Measurements from ENCODE around the gene SULF2. TPM values are rescaled to one million over a fixed set of nuclear protein-coding genes. Genes with fewer than 3 reads are reported as not detected.

The SULF2 gene
- total and polyA plus RNA-seq, 2 of the 13 experiments (the other 11 are each of a cell fraction or from before 2014, with no cell fraction given), result 7.2 to 50.9 TPM

- Histone ChIP-seq H2AFZ (ENCODE audit: low read length) (no peak overlapping the region), H3K36me3 (replicated peaks in 1 of 2; ENCODE audit: control insufficient read depth in 1 of 2, insufficient read depth in 2 of 2, low read length in 2 of 2) (no peaks in the 10 kb centered on the region), H3K4me2 (ENCODE audit: low read depth, low read length) (no peak overlapping the region), H3K27me3 (ENCODE audit: control insufficient read depth in 1 of 2, insufficient read depth in 2 of 2, low read length in 2 of 2) (no peaks in the 10 kb centered on the region), H3K4me1 (ENCODE audit: insufficient read depth, low read length) (no peaks in the 10 kb centered on the region), H3K79me2 (ENCODE audit: insufficient read depth, low read length) (no peaks in the 10 kb centered on the region), H3K4me3 (replicated peaks in 1 of 3; ENCODE audit: insufficient read depth in 1 of 3, low read depth in 2 of 3, low read length in 3 of 3) (no peak overlapping the region), H3K9ac (ENCODE audit: insufficient read depth, low read depth, low read length) (no peak overlapping the region), H4K20me1 (ENCODE audit: insufficient read depth, low read length) (no peaks in the 10 kb centered on the region), H3K9me3 (ENCODE audit: low read length) (no peaks in the 10 kb centered on the region), H3K27ac (ENCODE audit: extremely low read length, insufficient read depth, low read length) (no peak overlapping the region)
- 75% methylated on average over 22 of the region's 22 CpGs for WGBS (ENCODE audit: low lambda C conversion rate)
- POLR2A ChIA-PET, result no interaction called here
- FAIRE-seq, result no peak
- no TSS peak for BruUV-seq (replicated peaks)
- in situ Hi-C loops (cut with HindIII; ENCODE audit: extremely low pct_ligation_motif_present, low pct_unique_long_range_greater_than_20kb), result no loop called here
- CTCF ChIA-PET (ENCODE audit: low intra/inter-chr PET ratio, low total read pairs), result no interaction called here
- TF ChIP-seq GZF1 (CRISPR knock-in tag; IDR thresholded peaks at IDR 0.05) (no peak), TGIF2 (CRISPR knock-in tag; IDR thresholded peaks at IDR 0.05) (no peak)
- intact Hi-C loops (cut with micrococcal nuclease; ENCODE audit: unreplicated experiment), result no loop called here
- peak; percentile 40 for DNase-seq (ENCODE audit: low spot score)
- ATAC-seq, result peak; percentile 27; the same call in 2 of the 3 replicates
Observed at GRCh38 chr20:47741669-47742608, 43.3 kb downstream of the SULF2 start.

- WGBS (ENCODE audit: low lambda C conversion rate), result 77% methylated on average over 11 of the region's 11 CpGs
- no peaks in the 10 kb centered on the region for H3K36me3 ChIP-seq (replicated peaks in 1 of 2; ENCODE audit: control insufficient read depth in 1 of 2, insufficient read depth in 2 of 2, low read length in 2 of 2)
- no peak overlapping the region for H3K9ac ChIP-seq (ENCODE audit: insufficient read depth, low read depth, low read length)
- FAIRE-seq (no peak), ATAC-seq (no peak), DNase-seq (ENCODE audit: low spot score) (no peak)
- no peaks in the 10 kb centered on the region for H3K4me1 ChIP-seq (ENCODE audit: insufficient read depth, low read length)
- BruUV-seq (replicated peaks), result no TSS peak
- in situ Hi-C loops (cut with HindIII; ENCODE audit: extremely low pct_ligation_motif_present, low pct_unique_long_range_greater_than_20kb) (no loop called here), intact Hi-C loops (cut with micrococcal nuclease; ENCODE audit: unreplicated experiment) (no loop called here)
- POLR2A ChIA-PET, result no interaction called here
- H3K79me2 ChIP-seq (ENCODE audit: insufficient read depth, low read length), result no peaks in the 10 kb centered on the region
- no peak overlapping the region for H2AFZ ChIP-seq (ENCODE audit: low read length)
- H3K27me3 ChIP-seq (ENCODE audit: control insufficient read depth in 1 of 2, insufficient read depth in 2 of 2, low read length in 2 of 2), result no peaks in the 10 kb centered on the region
- H3K4me3 ChIP-seq (replicated peaks in 1 of 3; ENCODE audit: insufficient read depth in 1 of 3, low read depth in 2 of 3, low read length in 3 of 3), result no peak overlapping the region
- no peak overlapping the region for H3K27ac ChIP-seq (ENCODE audit: extremely low read length, insufficient read depth, low read length)
- H4K20me1 ChIP-seq (ENCODE audit: insufficient read depth, low read length), result no peaks in the 10 kb centered on the region
- H3K4me2 ChIP-seq (ENCODE audit: low read depth, low read length), result no peak overlapping the region
- CTCF ChIA-PET (ENCODE audit: low intra/inter-chr PET ratio, low total read pairs), result no interaction called here
- H3K9me3 ChIP-seq (ENCODE audit: low read length), result no peaks in the 10 kb centered on the region
- TF ChIP-seq ZNF501 (CRISPR knock-in tag; IDR thresholded peaks at IDR 0.05) (no peak), POLR2AphosphoS2 (IDR thresholded peaks at IDR 0.05; ENCODE audit: low read depth, low read length) (no peak), CREB3 (CRISPR knock-in tag; IDR thresholded peaks at IDR 0.05) (no peak), MXD1 (CRISPR knock-in tag; IDR thresholded peaks at IDR 0.05) (no peak), ZFY (CRISPR knock-in tag; IDR thresholded peaks at IDR 0.05) (no peak), MTA1 (CRISPR knock-in tag; IDR thresholded peaks at IDR 0.05; ENCODE audit: borderline replicate concordance) (no peak), ZNF367 (CRISPR knock-in tag; IDR thresholded peaks at IDR 0.05; ENCODE audit: borderline replicate concordance) (no peak), ZNF674 (CRISPR knock-in tag; IDR thresholded peaks at IDR 0.05; ENCODE audit: low read depth) (no peak), ELF3 (CRISPR knock-in tag; IDR thresholded peaks at IDR 0.05) (no peak), ZNF615 (CRISPR knock-in tag; IDR thresholded peaks at IDR 0.05; ENCODE audit: borderline replicate concordance) (no peak), SKI (IDR thresholded peaks at IDR 0.05; ENCODE audit: partially characterized antibody) (no peak)
Observed at GRCh38 chr20:47740862-47741184, 44.5 kb downstream of the SULF2 start.

Data from HepG2 (cell line).